ENCODE results near the gene SLAMF1.

GRCh38 chr1:160630523-160631451 lies 16.1 kb downstream of the SLAMF1 start:
- TF ChIP-seq CTCF (IDR thresholded peaks at IDR 0.05) = no peak
- TF ChIP-seq POLR2A (IDR thresholded peaks at IDR 0.05) = no peak

Measured in lower leg skin (tissue), 3 donors.